HL-60/S4 treated with retinoic acid at 250 ng/mL for 4 days and 3 days (cell line): ENCODE measurements around the gene PSMD13.

Source experiments
- in situ Hi-C: fragments of 300-500 bp; cut with MboI; formaldehyde crosslinking; loops from 2 replicates; pipeline ENCODE4 v1.7.0; 2022; ENCODE audit warnings: low sequenced_read_pairs

The PSMD13 gene

DNA sequence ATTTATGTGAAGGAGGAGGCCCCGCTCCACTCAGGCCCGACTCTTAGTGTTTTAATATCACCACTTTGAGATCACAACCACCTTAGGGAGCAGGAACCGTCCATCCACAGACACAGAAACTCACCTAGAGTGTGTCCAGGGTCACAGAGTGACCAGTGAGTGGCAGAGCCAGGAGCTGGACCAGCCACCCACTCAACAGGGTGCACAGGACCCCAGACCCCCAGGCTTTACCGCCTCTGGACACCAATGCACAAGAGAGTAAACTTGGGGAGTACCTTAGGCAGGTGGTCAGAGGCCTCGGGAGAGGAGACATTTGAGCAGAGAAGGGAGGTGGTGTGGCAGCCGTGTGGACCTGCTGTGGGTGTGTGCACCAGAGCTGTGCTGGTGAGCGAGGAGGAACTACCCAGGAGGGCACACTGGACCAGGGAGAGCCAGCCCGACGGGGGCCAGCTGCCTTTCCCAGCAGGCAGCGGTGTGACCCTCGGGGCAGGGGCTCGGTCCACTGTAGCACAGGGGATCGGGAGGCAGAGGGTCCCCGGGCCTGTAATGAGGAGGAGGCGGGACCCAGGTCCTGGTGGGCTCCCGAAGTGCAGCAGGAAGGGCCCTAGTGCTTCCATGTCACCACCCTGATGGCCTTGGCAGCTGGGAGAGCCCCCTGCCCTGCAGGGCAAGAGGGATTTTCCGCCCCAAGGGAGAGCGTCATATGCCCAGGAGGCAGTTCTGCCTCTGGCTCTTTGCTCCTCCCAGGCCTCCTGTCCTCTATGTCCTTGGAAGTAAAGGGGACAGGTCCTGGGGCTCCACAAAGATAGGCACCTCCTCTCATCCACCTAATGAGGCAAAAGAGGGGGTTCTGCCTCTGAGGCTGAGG, 33.9 kb downstream of the PSMD13 start:
- in situ Hi-C loops, result no loop called here

DNA sequence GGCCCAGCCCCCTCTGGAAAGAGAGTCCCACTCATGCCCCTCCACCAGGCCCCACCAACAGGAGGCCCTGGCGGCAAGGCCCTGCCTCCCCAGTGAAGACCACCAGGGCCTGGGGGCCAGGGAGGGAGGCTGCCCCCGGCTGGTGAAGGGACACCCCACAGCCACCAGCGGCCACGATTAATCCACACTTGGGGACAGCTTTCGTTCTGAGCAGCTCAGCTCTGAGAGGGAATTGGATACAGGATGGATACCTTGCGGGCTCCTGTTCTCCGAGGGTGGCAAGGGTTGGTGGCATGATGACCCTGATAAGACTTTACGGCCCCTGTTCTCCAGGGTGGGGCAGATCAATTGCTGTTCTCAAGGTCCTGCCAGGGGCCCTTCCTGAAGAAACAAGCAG, 34.5 kb downstream of the PSMD13 start:
- in situ Hi-C loops, result no loop called here

DNA sequence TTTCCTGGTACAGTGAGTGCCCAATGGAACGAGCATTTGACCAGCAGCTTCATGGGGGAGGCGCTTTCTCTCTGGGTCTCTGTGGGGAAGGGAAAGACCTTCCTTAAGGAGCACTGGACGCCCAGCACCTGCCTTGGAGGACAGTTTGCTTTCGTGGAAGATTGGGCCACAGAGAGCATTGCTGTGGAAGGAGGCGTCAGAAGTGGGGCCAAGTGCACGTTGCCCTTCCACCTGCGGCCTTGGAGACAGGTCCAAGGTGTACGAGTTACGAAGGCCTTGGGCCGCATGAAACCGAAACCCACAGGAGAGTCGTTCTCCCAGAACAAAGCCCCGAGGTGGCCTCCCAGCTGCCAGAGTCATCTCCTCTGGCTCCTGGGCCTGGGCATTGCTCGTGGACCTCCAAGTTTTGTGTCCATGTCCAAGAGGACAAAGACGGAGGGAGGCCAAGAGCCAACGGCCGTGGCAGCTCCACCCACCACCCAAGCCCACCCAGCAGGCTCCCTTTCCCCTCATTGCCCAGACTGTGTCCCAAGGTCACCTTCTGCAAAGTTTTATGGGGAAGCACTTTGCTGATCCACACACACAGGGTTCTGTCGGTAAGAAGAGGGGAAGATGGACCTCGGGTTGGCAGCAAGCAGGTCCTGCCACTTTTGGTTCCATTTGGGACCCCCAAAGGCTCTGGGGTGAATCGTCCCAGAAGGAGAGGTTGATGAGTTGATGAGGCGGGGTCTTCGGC, 35.6 kb downstream of the PSMD13 start:
- in situ Hi-C loops, result no loop called here

DNA sequence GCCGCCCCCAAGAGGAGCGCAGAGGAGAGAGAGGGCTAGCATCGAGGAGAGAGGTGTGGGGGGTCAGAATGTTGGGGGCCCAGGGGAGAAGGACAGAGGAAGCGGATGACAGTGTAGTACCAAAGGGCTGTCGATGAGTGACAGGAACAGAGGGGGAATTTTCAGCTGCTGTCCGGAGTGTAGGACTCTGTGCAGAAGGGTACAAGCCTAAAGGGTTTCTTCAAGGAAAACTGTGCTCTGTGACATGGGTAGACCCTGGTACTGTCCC, 36.1 kb downstream of the PSMD13 start:
- in situ Hi-C loops, result no loop called here

DNA sequence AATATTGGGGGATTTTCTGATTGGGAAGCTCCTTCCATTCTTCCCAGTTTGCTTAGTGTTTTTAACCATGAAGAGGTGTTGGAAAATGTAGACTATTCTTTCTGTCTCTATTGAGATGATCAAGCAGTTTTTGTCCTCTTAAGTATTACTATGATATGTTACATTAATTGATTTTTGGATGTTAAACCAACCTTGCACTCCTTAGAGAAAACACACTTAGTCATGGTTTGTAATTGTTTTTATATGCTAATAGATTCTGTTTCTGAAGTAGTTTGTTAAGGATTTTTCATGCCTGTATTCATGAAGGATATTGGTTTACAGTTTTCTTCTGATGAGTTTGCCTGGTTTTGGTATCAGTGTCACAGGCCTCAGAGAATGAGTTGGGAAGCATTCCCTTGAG, 39.4 kb downstream of the PSMD13 start:
- in situ Hi-C loops, result no loop called here

DNA sequence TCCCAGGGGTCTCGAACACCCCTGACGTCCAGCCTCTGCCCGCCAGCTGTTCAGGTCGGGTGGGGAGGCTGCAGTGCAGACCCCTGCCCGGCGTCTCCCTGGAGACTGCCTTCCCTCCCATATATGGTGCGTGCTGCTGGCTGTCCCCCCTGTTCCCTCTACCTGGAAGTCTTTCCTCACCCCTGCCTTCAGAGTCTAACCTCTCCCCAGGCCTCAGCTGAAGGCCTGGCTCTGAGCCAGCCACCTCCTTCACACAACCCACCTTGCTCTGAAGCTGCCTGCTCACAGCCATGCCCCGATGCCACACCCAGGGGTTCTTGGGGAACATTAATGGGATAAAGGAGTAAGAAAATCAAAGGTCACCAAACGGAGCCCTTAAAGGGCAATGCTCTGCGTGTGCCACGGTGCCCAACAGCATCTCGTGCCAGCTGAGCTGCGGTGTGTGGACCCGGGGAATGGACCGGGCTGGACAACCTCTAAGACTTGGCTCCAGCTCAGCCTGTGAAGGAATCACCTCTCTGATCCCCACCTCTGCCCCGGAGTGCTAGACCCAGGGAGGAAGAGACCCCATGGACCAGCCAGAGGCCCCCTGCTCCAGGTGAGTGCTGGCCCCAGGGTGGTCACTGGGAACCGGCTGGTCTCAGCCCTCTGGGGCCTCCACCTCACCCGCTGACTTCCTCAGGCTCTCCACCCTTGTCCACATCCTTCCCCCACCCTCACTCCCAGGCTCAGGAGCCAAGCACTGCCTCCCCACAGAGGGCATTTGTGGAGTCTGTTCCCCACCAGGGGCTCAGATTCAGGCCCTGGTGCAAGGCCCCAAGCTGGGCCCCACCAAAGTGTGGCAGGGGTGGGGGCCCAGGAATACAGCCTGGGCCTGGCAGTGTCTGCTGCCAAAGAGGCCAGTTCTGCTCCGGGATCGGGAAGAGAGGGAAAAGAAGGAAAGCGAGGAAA, 41.5 kb downstream of the PSMD13 start, which contains the start of gene NLRP6:
NLRP6 (plus strand) TSS at position 407 of the 951 bp plus-strand sequence; CDS start at position 570, 163 bp downstream.
- in situ Hi-C loops, result no loop called here

DNA sequence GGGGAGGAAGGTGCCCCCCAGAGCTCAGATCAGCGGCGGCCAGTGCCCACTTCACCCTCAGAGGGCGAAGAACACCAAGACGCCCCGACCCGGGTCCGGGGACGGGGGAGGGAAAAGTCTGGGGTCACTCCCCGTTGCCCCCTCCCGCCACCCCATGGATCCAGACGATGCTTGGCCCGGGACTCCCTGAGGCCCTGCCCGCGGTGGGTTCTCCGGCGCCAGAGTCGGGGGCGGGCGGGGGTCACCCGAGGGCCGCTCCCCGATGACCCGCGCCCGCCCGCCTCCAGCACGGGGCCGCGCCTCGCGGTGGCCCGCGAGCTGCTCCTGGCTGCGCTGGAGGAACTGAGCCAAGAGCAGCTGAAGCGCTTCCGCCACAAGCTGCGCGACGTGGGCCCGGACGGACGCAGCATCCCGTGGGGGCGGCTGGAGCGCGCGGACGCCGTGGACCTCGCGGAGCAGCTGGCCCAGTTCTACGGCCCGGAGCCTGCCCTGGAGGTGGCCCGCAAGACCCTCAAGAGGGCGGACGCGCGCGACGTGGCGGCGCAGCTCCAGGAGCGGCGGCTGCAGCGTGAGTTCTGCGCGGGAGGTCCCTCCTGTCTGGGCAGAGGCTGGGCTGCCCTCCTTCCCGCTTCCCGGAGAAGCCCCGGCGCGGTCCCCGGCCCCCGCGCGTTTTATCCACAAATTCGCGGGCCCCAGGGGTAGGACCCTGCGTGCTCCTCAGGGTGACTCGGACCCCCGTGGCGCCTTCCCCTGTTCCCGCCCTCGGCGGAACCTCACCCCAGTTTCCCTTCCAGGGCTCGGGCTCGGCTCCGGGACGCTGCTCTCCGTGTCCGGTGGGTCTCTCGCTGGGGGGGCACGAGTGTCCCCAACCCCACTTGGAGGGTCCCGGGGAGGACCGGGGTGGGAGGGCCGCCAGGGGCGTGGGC, 42.5 kb downstream of the PSMD13 start:
- in situ Hi-C loops, result no loop called here

DNA sequence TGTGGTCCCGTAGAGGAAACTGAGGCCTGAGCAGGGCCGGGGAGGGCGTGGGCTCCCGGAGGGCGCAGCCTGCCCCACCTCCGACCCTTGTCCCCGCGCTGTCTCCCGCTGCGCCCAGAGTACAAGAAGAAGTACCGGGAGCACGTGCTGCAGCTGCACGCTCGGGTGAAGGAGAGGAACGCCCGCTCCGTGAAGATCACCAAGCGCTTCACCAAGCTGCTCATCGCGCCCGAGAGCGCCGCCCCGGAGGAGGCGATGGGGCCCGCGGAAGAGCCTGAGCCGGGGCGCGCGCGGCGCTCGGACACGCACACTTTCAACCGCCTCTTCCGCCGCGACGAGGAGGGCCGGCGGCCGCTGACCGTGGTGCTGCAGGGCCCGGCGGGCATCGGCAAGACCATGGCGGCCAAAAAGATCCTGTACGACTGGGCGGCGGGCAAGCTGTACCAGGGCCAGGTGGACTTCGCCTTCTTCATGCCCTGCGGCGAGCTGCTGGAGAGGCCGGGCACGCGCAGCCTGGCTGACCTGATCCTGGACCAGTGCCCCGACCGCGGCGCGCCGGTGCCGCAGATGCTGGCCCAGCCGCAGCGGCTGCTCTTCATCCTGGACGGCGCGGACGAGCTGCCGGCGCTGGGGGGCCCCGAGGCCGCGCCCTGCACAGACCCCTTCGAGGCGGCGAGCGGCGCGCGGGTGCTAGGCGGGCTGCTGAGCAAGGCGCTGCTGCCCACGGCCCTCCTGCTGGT, 43.4 kb downstream of the PSMD13 start:
- in situ Hi-C loops, result no loop called here

DNA sequence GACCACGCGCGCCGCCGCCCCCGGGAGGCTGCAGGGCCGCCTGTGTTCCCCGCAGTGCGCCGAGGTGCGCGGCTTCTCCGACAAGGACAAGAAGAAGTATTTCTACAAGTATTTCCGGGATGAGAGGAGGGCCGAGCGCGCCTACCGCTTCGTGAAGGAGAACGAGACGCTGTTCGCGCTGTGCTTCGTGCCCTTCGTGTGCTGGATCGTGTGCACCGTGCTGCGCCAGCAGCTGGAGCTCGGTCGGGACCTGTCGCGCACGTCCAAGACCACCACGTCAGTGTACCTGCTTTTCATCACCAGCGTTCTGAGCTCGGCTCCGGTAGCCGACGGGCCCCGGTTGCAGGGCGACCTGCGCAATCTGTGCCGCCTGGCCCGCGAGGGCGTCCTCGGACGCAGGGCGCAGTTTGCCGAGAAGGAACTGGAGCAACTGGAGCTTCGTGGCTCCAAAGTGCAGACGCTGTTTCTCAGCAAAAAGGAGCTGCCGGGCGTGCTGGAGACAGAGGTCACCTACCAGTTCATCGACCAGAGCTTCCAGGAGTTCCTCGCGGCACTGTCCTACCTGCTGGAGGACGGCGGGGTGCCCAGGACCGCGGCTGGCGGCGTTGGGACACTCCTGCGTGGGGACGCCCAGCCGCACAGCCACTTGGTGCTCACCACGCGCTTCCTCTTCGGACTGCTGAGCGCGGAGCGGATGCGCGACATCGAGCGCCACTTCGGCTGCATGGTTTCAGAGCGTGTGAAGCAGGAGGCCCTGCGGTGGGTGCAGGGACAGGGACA, 44.1 kb downstream of the PSMD13 start:
- in situ Hi-C loops, result no loop called here

DNA sequence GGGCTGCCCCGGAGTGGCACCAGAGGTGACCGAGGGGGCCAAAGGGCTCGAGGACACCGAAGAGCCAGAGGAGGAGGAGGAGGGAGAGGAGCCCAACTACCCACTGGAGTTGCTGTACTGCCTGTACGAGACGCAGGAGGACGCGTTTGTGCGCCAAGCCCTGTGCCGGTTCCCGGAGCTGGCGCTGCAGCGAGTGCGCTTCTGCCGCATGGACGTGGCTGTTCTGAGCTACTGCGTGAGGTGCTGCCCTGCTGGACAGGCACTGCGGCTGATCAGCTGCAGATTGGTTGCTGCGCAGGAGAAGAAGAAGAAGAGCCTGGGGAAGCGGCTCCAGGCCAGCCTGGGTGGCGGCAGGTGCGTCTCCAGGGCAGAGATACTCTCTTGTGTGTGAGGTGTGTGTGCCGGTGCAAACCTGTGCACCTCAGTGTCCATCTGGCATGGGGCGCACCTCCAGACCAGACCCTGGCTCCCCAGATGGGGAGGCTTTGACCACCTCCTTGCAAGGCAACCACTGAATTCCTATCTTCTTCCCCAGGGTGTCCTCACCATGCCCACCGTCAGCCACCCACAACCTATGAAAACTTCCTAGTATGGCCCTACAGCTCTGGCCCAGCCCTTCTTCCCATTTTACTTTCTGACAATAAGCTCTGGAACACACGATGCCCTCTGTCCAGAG, 44.8 kb downstream of the PSMD13 start:
- in situ Hi-C loops, result no loop called here

DNA sequence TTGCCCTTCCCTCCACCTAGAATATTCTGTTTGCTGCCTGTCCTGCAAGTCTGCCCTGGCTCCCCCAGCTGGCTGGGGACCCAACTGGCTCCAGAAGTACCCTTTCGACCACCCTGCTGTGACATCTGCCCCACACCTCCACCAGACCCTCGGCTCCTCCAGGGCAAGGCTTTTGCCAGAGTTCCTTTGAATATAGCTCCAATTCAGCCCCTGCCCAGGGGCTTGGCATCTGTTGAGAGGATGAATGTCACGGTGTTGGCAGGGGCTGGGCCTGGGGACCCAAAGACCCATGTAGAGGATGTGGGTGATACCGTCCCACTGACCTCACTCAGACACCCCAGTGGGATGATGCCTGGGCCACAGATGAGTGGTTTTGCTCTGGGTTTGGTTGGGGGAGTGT, 45.4 kb downstream of the PSMD13 start:
- in situ Hi-C loops, result no loop called here

DNA sequence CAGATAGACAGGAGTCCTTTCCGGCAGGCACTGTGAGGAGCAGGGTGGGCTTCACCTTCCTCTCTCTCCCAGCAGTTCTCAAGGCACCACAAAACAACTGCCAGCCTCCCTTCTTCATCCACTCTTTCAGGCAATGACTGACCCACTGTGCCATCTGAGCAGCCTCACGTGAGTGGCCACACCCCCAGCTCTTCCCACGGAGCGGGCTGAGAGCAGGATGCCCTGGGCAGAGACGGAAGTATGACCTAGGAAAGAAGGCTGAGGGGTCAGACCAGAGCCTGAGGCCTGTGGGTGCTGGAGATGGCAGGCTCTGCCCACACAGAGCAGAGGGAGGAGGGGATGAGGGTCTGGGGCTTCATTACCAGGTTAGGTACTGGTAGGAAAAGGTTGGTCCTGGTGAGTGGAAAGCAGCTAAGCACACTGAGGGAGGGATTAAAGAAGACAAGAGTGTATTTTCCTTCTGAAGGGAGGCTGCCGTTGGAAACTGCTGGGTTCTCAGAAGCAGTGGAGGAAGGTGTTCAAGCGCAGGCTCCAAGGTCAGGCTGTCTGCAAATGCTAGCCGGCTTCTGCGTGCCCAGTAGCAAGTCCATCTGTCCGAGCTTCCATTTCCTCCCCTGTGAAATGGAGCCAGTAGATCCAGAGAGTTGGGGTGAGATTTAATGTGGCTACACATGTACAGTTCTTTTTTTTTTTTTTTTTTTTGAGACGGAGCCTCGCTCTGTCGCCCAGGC, 46.0 kb downstream of the PSMD13 start:
- in situ Hi-C loops, result no loop called here

DNA sequence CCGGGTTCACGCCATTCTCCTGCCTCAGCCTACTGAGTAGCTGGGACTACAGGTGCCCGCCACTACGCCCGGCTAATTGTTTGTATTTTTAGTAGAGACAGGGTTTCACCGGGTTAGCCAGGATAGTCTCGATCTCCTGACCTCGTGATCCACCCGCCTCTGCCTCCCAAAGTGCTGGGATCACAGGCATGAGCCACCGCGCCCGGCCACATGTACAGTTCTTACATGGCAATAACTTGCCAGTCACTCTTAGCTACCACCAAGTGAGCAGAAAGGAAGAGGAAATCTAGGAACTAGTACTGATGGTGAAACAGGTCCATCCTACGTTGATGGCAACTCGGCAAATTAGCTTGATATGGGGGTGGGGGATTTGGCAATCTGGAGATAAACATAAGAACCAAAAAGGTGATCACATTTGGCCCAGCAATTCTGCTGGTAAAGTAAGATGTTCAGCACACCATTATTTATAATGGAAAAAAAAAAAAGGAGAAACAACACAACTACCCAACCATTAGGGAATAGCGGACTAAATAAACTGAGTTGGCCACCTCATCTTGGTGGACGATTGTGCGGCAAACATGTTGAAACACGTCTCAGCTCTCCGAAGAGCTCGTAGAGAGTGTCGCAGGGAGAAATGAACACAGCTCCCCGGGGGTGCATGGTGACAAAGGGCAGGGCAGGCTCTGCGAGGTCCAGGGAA, 46.8 kb downstream of the PSMD13 start:
- in situ Hi-C loops, result no loop called here

DNA sequence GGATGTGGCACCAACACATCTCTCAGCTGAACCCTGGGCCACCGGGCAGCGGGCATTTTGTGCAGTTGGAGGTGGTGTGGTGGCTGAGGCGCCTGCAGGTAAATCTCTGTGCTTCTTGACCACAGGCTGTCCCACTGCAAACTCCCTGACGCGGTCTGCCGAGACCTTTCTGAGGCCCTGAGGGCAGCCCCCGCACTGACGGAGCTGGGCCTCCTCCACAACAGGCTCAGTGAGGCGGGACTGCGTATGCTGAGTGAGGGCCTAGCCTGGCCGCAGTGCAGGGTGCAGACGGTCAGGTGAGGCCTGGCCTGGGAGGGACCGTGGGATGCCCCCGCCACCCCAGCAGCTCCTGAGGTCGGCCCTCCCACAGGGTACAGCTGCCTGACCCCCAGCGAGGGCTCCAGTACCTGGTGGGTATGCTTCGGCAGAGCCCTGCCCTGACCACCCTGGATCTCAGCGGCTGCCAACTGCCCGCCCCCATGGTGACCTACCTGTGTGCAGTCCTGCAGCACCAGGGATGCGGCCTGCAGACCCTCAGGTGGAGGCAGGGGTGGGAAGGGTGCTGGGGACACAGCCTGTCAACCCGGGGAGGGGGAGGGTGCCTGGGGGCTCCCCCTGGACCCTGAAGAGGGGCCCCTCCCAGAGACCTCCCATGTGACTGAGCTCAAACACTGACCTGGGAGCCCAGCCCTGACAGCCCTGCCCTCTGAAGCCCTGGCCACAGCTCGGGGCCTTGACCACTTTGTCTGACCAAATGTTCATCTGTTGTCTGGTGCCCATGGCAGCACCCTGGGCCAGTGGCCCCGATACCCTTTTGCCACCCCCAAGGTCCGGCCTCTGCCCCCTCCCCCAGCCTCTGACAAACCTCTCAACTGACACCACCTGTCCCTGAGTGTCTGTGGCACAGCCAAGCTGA, 47.6 kb downstream of the PSMD13 start:
- in situ Hi-C loops, result no loop called here

DNA sequence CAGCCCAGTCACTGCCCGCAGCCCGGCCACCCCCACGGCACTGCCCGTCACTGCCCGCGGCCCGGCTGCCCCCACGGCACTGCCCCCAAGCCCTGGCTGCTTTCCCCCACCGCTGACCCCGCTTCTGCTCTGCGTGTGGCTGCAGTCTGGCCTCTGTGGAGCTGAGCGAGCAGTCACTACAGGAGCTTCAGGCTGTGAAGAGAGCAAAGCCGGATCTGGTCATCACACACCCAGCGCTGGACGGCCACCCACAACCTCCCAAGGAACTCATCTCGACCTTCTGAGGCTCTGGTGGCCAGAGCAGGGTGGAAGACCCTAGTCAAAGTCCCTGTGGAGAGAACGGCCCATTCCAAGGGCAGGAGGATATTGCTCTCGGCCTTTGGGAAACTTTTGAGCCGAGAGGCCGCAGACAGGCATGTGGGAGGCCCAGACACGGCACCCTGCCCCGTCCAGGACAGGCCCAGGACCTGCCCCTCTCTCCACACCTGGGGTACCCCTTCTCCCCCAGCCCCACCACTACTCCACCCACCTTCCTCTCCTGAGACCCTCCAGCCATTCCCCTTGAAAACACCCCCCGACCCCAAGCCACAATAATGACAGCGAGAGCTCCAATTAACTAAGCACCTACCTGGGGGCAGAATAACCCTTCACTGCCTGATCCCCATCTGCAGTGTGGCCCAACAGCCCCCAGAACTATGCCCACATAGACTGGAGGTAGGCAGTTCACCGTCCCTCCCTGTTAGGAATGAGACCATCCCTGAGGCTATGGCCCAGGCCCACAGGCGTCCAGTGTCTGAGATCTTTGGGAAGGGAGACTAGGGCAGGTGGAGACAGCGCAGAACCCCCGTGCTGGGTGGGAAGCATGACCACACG, 48.5 kb downstream of the PSMD13 start:
- in situ Hi-C loops, result no loop called here
